GM19025 (cell line): ENCODE data around the gene KHDC3L.
"Not testable (repeated sequence)": the region's sequence is repeated elsewhere in the genome, so short reads cannot be mapped to it uniquely, and the experiment has no call there.

Experiments used
- ATAC-seq: cut with Tn5 transposase; IDR thresholded peaks from one replicate; pipeline ENCODE4 v1.9.1; 2021; ENCODE audit warnings: mild to moderate bottlenecking, low read depth, moderate library complexity; ENCODE audit not compliant: unreplicated experiment

Gene KHDC3L

DNA sequence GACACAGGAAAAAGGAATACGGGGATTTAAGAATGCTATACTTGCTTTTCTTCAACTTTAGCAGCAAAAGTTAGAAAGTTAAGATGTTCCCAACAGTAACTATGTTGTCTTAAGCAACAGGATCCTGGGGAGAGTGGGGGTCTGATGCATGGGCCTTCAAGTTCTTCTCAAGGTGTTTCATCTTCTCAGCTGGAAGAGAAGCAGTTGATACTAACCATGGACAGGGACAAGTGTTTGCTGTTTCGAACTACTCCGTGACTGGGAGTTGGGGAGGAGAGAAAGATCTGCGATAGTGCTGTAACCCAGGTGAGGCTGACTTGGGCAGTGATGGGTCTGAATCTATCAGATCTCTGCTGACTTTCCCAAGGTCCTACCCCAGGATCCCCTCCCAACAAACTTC, 6.2 kb downstream of the KHDC3L start:
- no peak for ATAC-seq

DNA sequence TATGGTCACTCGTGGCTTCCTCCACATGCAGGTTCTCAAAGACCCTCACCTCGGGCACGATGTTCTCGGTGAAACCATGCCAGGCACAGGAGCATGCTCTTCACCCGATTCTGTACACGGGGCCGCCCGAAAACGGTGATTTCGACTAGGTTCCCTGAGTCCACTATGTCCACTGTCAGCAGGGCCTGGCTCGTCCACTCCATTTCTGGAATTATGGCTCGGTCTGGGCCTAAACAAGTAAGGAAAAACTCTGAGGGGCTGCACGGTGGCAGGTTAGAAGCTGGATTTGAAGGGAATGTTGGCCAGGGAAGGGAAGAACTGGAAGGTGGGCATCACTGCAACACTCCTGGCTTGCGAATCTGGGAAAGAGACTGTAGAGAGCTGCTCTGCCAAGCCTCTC, 6.7 kb downstream of the KHDC3L start:
- no peak for ATAC-seq

DNA sequence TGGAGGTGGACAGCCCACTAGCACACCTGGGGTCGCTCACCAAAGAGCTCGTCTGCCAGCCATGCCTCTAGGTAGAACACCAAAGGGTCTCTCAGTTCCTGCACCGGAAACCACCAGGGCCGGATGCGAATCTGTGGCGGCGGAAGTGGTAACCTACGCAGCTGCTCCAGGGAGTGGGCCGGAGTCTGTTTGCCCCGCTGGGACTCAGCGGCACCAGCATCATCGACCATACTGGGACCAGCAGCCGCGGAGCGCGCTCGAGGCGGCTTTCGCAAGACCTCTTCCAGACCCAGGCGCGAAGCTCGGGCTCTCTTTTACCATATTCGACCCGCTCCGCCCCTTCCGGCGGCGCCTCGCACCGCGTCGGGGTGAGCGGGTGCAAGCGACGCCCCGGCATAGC, 7.1 kb downstream of the KHDC3L start, which contains the start of gene OOEP:
TSS of gene OOEP (minus strand) at position 335 of the 400 bp plus-strand sequence. CDS start at position 230, 105 bp downstream.
- no peak for ATAC-seq

DNA sequence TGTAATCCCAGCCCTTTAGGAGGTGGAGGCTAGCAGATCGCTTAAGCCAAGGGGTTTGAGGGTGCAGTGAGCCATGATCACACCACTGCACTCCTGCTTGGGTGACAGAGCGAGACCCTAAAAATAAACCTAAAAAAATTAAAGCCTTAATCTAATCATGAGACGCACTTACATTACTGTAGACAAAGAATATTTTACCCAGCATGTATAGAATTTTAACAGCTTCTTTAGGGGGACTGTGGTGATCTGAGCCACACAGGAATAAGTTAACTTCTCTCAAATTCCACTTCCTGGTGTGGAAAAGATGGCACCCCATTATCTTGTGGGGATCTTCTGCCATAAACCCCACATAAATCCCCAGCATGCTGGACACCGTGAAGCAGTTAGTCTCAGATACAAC, 9.5 kb downstream of the KHDC3L start:
- ATAC-seq, result no peak

DNA sequence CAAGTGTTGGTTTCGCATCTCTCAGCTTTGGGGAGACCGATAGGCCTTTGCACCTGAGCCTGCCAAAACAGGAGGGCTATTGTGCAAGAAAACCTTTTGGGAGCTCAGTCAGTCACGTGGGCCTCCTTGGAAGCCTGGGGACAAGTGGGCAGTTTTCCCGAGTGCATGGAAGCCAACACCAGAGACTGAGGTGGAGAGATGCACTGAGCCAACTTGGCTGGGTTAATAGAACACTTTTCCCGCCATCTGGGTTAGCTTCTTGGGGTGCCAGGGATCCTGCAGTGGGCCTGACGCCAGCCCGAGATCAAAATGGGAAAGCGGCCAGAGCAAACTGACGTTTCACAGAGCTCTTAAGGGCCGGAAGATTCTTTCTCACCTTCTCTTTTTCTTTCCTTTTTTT, 10.1 kb downstream of the KHDC3L start:
- no peak for ATAC-seq

DNA sequence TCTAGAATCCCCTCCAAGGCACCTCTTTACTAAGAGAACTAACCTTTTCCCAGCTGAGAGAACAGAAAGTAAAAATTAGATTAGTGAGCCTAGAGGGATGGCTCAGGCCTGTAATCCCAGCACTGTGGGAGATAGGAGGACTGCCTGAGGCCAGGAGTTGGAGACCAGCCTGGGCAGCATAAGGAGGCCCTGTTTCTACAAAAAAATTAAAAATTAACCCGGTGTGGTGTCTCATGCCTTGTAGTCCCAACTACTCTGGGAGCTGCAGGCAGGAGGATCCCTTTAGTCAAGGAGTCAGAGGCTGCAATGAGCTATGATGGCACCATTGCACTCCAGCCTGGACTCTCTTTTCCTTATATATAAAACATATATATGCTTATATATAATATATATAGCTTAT, 12.8 kb downstream of the KHDC3L start:
- ATAC-seq, result no peak

DNA sequence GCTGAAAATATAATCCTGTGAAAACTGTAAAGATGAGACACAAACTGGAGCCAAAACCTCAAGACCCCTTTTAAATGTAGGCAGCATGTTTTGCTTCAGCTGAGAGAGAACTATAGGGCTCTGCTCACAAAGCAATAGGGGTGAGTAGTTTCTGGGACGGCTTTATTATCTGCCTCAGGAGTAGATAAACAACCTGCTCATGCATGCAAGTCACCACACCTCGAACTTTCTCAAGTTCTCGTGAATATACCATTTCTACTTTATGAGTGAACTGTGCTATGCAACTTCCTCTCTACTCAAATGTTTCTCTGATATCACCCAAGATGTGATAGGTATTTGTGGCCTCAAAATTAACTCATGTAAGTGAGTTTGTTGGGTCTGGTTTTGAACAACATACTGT, 14.8 kb downstream of the KHDC3L start:
- no peak for ATAC-seq

DNA sequence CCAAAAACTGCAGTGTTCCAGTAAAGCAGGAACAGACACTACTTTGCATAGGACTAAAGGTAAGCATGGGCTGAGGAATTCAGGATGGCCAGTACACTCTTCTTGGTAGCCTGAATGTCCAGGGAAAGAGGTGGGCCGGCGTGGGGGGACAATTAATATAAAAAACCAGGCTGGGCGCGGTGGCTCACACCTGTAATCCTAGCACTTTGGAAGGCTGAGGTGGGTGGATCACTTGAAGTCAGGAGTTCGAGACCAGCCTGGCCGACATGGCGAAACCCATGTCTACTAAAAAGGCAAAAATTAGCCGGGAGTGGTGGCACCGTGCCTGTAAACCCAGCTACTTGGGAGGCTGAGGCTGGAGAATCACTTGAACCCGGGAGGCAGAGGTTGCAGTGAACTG, 19.1 kb downstream of the KHDC3L start:
- ATAC-seq, result not testable (repeated sequence)

DNA sequence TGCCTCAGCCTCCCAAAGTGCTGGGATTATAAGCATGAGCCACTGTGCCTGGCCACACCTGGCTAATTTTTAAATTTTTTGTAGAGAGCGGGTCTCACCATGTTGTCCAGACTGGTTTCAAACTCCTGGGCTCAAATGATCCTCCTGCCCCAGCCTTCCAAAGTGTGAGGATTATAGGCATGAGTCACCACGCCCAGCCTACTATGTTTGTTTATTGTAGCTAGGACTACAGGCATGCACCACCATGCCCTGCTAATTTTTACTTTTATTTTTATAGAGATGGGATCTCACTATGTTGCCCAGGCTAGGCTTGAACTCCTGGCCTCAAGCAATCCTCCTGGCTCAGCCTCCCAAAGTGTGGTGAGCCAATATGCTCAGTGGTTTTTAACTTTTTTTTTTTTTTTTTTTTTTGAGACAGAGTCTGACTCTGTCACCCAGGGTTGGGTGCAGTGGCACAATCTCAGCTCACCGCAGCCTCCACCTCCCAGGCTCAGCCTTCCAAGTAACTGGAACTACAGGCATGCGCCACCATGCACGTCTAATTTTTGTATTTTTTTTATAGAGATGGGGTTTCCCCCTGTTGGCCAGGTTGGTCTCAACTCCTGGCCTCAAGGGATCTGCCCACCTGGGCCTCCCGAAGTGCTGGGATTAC, 20.1 kb downstream of the KHDC3L start:
- ATAC-seq, result no peak

DNA sequence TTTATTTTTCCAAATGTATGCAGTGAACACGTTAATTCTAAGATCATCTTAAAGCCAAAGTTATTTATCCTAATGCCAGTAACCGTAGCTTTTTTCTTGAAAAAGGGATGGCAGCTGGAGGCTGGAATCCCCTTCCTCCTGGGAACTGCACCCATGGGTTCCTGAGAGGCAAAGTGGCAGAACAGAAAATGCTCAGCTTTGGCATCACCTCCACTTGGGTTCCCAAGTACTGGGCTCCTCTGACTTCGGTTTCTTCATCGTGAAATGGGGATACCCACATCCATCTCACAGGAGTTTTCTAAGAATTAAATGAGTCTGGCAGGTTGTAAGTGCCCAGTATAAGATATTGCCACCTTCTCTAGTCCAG, 26.0 kb downstream of the KHDC3L start:
- peak; percentile 27 for ATAC-seq

DNA sequence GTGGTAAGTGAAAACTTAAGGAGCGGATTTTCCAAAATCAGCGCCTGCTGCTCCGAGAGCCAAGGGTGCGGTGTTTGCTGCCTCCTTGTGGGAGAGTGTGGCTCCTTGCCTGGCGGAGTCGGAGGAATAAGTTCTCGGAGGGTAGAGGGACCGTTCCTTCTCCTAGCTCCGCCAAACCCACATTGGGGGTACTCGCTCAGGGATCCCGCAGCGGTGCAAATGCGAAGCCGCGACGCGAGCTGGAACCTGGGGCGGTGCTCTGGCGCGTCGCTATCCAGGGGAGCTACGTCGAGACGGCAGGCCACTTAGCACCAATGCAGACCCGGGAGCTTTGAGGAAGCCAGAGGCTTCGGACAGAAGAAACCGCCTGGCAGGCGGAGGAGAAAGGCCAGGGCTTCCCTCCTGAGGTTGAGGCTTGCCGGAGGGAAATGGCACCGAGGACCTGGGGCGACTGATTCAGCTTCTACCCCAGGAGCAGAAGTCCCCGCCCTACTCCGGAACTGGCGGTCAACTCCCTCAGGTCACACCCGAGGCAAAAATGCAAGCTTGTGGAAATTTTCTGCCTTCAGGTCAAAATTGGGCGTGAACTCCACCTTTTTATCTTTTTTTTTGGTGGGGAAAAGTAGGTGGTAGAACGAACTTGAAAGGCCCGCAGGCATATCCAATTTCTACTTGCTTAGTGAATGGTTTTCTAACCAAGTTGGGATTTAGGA, 26.5 kb downstream of the KHDC3L start:
- peak; percentile 77 for ATAC-seq

DNA sequence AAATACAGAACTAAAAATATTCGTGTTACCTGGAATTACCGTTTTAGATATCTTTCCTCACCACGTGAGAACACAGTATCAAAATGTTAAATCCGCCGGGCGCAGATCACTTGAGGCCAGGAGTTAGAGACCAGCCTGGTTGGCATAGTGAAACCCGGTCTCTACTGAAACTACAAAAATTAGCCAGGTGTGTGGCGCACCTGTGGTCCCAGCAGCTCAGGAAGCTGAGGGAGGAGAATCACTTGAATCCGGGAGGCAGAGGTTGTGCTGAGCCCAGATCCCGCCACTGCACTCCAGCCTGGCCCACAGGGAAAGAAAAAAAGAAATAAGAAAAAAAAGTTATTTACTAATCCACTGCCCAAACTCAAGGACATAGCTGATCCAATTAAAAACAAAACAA, 27.4 kb downstream of the KHDC3L start:
- ATAC-seq, result no peak

DNA sequence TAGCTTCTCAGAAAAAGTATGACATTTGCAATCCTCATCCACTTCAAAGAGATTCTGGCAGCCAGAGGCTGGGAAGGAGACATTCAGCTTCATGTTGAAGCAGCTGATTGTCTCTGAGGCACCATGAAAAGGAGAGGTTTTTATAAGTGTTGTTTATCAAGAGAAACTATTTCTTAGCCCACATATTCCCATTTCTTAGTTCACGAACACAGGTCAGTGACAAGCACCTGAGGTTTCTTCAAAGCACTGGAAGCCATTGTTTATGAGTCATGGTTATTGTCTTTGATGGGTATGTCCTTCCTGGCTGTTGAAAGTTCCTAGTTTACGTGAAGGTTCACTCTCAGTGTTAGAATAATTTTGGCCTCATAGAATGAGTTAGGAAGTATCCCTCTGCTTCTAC, 29.2 kb downstream of the KHDC3L start:
- no peak for ATAC-seq

DNA sequence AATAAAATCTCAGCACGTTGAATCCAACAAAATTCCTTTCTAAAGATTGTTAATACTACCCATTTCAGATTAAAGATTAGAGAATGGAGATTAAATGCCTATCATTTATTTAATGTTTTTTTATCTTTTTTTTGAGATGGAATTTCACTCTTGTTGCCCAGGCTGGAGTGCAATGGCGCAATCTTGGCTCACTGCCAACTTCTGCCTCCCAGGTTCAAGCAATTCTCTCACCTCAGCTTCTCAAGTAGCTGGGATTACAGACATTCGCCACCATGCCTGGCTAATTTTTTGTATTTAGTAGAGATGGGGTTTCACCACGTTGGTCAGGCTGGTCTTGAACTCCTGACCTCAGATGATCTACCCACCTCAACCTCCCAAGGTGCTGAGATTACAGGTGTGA, 29.7 kb downstream of the KHDC3L start:
- ATAC-seq, result not testable (repeated sequence)

DNA sequence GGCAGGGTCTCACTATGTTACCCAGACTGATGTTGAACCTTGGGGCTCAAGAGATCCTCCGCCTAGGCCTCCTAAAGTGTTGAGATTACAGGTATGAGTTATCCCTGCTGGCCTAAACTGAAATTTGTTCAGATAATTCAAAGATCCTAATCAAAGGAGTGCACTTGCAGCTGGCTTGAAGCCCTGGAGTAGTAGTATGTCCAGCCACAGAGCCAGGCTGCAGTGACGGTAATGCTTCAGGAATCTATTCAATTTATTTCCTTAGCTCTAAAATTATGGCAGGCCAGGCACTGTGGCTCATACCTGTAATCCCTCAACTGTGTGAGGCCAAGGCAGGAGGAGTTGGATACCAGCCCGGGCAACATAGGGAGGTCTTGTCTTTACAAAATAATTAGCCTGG, 30.8 kb downstream of the KHDC3L start:
- ATAC-seq, result no peak

DNA sequence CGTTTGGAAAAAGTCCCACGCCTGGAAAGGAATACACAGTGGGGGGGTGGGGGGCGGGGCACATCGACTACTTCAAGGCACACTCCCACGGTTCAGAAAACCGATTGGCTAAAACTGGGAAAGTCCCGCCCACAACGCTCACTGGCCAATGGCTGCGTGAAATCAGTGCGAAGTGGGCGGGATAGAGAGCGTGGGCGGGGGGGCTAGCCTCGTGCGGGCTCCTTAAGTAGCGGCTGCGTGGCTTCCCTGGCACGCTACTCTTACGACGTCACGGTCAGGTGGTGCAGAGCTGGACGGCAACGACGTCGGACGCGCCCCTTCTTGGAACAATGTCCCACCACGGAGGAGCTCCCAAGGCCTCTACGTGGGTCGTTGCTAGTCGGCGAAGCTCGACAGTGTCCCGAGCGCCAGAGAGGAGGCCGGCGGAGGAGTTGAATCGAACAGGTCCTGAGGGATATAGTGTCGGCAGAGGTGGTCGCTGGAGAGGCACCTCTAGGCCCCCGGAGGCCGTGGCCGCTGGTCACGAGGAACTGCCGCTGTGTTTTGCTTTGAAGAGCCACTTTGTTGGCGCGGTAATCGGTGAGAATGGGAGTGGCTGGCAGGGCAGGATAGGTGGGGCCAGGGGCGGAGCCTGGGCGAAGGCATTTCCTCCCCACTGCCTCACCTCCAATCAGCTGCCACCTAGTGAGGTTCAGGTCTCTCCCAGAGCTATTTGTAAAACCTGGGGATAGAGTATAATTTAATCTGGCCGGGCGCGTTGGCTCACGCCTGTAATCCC, 32.3 kb downstream of the KHDC3L start, which contains the start of gene DDX43:
TSS of gene DDX43 (plus strand) at position 252 of the 778 bp plus-strand sequence. CDS start at position 330, 78 bp downstream.
- ATAC-seq, result no peak

DNA sequence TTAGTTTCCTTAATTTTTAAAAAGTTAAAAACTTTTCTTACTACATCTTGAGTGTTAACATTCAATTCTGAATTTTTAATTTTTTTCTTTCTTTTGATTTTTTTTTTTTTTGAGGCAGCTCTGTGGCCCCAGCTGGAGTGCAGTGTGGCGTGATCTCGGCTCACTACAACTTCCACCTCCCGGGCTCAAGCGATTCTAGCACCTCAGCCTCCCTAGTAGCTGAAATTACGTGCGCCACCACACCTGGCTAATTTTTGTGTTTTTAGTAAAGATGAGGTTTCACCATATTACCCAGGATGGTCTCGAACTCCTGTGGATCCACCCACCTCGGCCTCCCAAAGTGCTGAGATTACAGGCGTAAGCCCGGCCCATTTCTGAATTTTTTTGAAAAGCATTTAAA, 33.4 kb downstream of the KHDC3L start:
- ATAC-seq, result no peak

DNA sequence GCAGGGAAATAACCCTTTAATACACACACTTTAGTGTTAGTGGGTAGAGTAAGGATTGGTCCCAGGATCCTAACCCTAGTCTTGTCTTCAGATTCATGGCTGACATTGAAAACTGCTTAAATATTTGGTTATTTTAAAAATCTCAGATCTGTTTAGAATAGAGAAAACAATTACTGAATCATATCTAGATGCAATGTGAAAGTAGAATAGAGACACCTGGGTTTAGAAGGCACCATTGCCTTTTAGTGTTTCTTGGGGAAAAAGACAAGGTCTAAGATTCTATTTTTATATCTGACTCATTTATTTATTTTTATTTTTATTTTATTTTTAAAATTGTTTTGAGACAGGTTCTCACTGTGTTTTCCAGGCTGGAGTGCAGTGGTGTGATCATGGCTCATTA, 38.2 kb downstream of the KHDC3L start:
- ATAC-seq, result no peak

DNA sequence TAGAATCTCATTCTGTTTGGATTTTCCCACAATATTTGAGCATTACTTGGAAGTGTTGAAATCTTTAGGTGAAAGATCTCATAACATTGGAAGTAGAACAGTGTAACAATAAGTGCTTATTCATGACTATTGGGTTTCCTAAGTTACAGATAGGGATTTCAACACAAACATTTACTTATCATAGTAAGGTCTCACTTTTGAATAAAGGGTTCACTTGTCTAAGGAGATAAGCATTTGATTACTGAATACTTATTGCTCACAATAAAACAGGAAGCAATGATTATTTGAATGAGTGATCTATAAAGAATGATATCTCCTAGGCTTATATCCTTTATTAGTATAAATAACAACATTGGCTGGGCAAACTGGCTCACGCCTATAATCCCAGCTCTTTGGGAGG, 46.9 kb downstream of the KHDC3L start:
- no peak for ATAC-seq

DNA sequence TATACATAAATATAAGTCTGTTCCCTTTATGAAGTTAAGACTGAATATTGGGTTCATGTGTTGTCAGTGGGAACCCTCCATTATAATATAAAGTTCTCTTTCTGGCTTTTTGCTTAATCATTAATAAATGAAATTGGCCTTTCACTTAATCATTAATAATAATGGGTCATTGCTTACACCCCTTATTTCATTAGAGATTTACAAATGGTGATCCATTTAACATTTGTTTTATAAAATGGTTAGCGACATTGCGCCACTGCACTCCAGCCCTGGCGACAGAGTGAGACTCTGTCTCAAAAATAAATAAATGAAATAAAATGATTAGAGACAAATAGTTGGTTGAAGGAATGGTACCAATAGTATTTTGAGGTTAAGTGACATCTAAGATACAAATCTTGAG, 50.6 kb downstream of the KHDC3L start:
- ATAC-seq, result no peak
